Glomerular visceral epithelial cell (primary cell): ENCODE data around the gene METTL9.
"Not testable (repeated sequence)": the region's sequence is repeated elsewhere in the genome, so short reads cannot be mapped to it uniquely, and the experiment has no call there.

ENCODE experiments used
- DNase-seq: peaks from one replicate; pipeline ENCODE4 v3.0.0-alpha.2; 2016; ENCODE audit errors: extremely low spot score

METTL9 gene

DNA sequence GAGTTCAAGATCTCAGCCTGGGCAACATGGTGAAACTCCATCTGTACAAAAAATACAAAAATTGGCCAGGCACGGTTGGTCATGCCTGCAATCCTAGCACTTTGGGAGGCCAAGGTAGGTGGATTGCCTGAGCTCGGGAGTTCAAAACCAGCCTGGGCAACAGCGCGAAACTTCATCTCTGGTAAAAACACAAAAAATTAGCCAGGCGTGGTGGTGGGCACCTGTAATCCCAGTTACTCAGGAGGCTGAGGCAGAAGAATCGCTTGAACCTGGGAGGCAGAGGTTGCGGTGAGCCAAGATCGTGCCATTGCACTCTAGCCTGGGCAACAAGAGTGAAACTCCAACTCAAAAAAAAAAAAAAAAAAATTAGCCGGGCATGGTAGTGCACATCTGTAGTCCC is 25.9 kb upstream of the METTL9 start:
- DNase-seq = not testable (repeated sequence)

DNA sequence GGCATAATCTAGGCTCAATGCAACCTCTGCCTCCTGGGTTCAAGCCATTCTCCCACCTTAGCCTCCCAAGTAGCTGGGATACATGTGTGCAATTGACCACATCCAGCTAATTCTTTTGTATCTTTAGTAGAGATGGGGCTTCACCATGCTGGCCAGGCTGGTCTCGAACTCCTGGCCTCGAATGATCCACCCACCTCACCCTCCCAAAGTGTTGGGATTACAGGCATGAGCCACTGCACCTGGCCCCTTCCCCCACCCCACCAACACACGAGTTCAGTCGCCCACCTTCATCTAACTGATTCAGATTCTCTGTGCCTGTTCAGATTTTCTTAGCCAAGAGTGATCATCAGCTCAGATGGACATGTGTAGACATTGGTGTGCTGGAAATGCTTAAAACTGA is 25.0 kb upstream of the METTL9 start:
- DNase-seq = no peak

DNA sequence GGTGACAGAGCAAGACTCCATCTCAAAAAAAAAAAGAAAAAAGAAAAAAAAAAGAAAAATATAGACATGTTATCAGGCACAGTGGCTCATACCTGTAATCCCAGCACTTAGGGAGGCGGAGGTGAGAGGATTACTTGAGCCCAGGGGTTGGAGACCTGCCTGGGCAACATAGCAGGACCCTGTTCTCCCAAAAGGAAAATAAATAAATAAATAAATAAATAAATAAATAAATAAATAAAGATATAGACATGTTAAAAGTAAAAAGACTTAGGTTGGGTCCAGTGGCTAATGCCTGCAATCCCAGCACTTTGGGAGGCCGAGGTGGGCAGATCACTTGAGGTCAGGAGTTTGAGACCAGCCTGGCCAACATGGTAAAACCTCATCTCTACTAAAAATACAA is 23.1 kb upstream of the METTL9 start:
- DNase-seq = not testable (repeated sequence)

DNA sequence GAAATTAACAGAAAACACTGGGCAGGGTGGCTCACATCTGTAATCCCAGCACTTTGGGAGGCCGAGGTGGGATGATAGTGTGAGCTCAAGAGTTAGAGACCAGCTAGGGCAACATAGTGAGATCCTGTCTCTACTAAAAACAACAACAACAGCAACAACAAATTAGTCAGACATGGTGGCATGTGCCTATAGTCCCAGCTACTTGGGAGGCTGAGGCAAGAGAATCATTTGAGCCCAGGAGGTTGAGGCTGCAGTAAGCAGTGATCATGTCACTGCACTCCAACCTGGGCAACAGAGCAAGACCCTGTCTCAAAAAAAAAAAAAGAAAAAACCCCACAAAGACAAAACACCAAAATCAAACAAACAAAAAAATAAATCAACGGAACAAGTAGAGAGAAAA is 21.9 kb upstream of the METTL9 start:
- not testable (repeated sequence) for DNase-seq

DNA sequence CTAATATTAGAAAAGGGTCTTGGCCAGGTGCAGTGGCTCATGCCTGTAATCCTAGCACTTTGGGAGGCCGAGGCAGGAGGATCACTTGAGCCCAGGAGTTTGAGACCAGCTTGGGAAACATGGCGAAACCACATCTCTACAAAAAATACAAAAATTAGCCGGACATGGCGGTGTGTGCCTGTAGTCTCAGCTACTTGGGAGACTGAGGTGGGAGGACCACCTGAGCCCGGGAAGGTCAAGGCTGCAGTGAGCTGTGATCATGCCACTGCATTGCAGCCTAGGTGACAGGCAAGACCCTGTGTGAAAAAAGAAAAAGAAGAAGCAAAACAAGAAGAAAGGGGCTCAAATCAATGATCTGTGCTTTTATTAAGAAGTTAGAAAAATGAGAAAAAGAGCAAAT is 21.1 kb upstream of the METTL9 start:
- not testable (repeated sequence) for DNase-seq

DNA sequence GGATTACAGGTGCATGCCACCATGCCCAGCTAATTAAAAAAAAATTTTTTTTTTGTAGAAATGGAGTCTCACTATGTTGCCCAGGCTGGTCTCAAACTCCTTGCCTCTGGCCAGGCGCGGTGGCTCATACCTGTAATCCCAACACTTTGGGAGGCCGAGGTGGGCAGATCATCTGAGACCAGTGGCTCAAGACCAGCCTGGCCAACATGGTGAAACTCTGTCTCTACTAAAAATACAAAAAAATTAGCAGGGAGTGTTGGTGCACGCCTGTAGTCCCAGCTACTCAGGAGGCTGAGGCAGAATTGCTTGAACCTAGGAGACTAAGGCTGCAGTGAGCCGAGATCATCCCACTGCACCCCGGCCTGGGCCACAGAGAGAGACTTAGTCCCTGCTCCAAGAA is 19.2 kb upstream of the METTL9 start:
- not testable (repeated sequence) for DNase-seq

DNA sequence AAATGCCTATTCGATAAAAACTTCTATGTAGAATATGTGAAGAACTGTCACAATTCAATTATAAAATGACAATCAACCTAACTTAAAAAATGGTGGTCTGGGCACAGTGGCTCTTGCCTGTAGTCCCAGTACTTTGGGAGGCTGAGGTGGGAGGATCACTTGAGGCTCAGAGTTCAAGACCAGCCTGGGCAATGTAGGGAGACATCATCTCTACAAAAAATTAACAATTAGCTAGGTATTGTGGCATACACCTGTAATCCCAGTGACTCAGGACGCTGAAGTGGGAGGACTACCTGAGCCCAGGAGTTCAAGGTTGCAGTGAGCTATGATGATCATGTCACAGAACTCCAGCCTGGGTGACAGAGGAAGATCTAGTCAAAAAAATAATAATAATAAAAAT is 18.6 kb upstream of the METTL9 start:
- DNase-seq = no peak

DNA sequence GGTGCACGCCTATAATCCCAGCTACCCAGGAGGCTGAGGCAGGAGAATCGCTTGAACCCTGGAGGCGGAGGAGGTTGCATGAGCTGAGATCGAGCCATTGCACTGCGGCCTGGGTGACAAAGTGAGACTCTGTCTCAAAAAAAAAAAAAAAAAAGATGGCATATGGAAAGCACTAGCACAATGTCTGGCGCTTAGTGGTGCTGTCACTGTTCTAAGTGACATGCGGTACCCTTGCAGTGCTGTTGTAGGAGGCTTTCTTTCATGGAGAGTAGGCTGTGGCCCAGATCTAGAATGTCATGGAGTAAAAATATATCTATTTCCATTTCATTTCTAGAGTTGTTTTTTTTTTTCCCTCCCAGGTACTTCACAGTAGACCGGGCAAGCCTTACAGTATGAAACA is 14.6 kb upstream of the METTL9 start:
- DNase-seq = no peak

DNA sequence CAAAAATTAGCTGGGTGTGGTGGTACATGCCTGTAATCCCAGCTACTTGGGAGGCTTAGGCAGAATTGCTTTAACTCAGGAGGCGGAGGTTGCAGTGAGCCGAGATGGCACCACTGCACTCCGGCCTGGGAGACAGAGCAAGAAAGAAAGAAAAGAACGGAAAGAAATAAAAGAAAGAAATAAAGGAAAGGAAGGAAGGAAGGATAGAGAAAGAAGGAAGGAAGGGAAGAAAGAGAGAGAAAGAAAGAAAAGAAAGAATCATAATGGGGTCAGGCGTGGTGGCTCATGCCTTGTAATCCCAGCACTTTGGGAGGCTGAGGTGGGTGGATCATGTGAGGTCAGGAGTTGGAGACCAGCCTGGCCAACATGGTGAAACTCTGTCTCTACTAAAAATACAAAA is 10.8 kb upstream of the METTL9 start:
- DNase-seq = not testable (repeated sequence)

DNA sequence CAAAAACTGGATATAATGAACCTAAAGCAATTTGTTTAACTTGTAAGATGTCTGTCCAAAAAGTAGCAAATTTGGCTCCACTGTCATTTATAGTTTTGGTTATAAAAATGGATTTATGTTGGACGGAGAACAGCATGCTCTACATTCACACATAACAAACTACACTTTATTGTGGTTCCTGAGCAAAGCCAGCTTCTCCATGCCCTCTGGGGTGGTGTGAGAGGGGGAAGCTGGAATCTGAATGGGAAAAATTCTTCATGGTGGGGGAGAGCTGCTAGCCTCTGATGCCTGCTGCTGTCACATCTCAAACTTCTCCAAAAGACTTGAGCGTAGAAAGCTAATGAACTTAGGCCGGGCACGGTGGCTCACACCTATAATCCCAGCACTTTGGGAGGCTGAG is 9.8 kb upstream of the METTL9 start:
- no peak for DNase-seq

DNA sequence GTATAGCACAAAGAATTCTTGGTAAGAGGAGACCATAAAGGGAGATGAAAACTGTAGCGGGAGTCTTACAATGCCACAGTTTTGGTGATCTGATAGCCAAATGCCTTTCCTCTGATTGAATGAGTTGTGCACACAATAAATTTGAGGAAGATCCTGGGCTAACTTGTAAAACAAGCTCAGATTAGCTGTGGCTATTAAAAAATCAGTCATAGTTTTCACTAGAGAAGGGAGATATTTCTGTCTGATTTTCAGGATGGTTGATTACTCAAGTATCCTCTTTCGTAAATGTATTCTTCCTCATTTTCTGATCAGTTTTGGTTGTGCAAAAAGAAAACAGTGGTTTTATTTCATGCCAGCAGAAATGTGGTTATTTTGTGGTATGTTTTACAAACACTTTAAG is 9.1 kb upstream of the METTL9 start:
- DNase-seq = no peak

DNA sequence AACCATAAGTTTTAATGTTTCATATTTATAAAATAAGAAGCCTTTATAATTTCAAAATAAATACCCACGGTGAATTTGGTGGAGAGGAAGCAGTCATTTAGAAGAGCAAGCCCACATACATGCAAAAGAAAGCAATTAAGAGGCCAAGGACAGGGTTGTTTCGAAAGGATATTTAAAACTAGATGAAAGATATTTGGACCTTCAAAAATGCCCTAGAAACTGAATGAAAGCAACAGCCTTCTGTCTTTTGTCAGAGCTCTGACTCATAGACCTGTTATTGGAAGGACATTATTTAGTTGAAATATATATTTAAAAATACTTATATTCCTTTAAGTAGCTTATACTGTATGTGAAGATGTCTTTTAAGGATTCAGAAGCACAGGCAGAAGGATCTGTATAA is 8.6 kb upstream of the METTL9 start:
- no peak for DNase-seq

DNA sequence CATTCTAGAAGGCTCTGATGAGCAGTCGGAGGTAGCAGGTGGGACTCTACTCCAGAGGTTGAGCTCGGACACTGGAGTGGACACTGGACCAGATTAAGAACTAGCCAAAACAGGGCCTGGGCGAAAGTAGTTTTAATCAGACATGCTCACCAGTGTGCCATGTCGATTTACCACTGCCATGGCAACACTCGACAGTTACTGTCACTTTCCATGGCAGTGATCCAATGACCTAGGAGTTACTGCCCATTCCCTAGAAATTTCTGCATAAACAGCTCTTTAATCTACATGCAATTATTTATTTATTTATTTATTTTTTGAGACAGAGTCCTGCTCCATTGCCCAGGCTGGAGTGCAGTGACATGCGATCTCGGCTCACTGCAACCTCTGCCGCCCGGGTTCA is 7.2 kb upstream of the METTL9 start:
- DNase-seq = no peak

DNA sequence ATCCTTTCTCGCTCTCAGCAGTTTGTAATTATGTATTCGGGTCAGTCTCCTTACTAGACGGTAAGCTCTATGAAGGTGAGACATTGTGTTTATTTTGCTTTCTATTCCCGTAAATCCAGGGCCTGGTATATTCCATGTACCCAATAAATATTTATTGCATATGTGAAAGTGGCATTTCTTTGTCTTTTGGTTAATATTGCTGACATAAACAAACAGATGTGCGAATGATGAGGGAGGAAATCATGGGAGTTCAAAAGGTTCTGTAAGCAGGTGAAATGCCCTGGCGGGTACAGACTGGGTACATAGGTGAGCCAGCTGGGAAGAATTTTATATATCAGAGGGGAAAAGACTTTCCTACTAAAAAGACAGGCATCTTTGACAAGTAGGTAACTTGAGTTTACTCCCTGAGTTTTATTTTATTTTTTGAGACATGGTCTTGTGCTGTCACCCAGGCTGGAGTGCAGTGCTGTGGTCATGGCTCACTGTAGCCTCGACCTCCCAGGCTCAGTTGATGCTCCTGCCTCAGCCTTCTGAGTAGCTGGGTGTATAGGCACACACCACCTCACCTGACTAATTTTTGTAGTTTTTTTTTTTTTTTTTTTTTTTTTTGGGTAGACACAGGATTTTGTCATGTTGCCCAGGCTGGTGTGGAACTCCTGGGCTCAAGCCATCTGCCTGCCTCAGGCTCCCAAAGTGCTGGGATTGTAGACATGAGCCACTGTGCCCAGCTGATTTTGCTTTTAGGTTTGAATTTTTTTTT is 5.7 kb upstream of the METTL9 start:
- no peak for DNase-seq

DNA sequence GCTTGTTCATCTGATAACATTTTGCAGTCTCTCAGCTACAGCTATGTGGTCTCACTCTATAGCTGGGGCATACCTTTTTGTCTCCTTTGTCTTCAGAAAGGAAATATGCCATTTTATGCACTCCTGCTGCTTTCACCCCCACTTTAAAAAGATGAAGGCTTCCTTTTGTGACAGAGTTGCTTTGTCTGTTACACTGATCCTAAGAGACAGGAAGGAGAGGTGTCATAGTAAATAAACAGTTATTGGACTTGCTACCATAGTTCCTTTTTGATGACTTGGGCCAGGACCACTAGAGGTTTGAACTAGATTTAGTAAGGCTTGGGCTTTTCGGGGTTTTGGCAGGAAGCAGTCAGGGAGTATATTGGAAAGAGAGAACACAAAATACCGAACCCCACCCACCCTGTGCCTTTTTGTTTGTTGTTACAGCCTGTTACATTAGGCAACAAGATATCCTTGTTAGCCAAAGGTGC is 1.8 kb upstream of the METTL9 start:
- DNase-seq = no peak

DNA sequence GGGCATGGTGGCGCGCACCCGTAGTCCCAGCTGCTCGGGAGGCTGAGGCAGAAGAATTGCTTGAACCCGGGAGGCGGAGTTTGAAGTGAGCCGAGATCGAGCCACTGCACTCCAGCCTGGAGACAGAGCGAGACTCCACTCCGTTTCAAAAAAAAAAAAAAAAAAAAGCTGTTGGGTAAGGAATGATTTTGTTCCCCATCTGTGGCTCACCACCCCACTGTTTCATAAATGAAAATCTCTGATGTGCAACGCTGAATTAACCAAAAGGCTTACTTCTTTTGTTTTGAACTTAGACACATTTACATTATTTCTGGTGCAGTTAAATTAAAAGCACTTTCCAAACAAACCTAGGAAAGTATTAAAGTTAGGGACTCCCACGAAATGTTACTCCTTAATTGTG is 1.2 kb upstream of the METTL9 start:
- DNase-seq = no peak

DNA sequence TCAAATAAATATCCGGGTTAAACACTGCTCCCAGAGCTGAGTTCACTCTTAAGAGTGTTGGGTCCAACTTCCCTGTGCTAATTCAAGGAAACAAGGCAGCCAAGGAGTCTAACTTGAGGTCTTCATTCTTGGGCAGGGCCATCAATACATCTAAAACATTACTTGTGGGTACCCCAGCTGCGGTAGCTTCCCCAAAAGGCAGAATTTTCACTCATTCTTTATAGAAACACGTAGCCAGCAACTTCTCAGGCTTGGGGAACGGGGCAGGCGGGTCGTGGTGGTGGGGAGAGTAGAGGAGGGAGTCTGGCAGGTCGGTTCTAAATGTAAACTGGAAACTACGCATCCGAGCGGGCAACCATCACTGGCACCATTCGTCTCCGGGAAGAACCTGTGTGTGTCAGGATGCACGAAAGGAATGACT is 666 bp upstream of the METTL9 start:
- DNase-seq = no peak

DNA sequence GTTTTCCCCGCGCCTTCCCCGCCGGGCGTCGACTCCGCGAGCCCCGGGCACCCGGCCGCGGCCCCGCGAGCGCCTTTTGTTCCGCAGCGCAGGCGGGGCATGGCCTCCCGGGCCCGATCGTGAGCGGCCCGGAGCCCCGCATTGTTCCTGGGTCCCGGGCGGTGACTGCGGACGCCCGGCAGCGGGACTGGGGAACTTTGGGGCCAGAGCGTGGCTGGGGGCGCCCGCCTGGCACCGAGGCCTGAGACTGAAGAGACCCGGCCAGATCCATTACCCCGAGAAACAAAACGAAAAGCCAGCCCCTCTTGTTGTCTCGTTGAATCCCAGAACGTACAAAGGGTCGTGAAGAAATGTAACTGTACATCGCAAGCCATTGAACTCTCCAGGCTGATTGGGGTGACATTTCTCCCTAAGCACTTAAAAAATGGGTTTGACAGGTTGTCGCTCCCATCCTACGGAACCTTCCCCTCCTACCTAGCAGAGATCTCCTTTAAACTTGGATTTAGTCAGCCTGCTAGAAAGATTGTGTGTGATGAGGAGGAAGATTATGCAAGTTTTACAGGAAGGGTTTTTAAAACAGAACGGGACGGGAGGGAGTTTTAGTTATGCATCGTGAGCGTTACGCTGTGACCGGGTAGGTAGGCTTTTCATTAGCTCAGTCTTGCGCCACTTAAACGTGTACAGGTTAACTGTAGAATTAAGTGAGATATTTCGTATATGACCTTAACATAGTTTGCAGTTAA is 825 bp downstream of the METTL9 start:
- peak; percentile 27 for DNase-seq

DNA sequence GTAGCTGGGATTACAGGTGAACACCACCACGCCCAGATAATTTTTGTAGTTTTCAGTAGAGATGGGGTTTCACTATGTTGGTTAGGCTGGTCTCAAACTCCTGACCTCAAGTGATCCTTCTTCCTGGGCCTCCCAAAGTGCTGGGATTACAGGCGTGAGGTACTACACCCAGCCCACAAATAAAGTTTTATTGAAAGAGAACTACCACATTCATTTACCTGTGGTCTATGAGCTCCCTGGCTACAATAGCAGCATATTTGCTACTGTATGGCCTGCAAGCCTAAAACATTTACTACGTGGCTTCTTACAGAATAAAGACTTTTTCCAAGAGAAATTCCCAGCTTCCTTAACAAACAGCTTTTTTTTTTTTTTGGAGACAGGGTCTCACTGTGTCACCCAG is 3.4 kb downstream of the METTL9 start:
- no peak for DNase-seq

DNA sequence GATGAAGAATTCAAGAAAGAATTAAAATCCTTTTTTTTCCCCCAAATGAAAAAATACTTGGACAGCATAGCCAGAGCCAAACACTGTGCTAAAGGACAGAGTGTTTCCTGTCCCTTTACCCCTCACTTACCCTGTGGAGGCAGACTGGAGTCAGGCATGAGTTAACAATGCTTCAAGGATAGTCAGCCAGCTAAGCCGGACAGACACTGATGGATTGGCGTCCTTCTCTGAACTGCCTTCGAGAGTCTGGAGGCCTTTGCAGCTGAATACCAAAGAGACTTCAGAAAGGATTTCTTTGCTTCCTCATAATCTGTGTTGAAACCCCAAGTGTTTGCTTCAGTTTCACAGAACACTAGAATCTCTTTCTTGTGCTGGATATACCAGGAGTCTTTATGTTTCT is 4.6 kb downstream of the METTL9 start:
- DNase-seq = peak; percentile 27

DNA sequence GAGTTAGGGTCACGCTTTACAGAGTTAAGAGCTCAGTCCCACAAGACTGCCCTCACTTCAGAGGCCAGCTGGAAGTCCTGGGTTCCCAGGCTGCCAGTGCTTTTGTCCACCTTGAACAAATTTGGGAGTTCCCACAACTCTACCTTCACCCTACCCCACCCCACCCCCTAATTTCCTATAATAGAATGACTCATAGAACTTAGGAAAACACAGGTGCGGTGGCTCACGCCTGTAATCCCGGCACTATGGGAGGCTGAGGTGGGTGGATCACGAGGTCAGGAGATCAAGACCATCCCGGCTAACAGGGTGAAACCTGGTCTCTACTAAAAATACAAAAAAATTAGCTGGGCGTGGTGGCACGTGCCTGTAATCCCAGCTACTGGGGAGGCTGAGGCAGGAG is 6.5 kb downstream of the METTL9 start:
- DNase-seq = not testable (repeated sequence)

DNA sequence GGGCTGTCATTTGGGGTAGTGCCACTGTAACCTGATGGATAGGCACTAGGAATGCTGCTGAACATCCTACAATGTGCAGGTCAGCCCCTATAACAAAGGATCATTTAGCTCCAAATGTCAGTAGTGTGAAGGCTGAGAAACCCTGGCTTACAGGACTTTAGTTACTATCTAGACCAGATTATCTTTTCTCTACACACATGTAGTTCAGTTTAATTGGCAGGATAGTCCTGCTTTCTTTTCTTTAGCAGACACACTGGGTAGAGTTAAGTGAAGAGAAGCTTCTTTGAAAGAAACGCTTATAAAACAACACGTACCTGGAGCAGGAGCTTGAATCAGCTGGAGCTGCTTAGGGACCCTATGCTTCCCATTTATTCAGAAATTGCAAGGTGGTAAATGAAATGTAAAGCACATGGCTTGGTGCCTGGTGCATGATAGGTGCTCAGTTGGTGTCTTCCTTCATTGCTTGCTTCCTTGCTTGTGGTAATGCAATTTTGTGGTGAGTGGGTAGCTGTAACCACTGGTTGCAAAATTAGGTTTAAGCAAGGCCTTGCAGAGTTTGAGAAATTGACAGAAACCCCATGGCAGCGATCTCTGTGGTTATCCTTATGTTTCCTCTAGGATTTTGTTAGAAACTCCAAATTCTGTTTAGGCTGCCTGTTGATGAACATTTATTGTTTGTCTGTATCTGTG is 9.4 kb downstream of the METTL9 start:
- no peak for DNase-seq
